Gastroesophageal sphincter (tissue), 4 donors: ENCODE results near the gene PLCG1. TPM values are rescaled to one million over a fixed set of nuclear protein-coding genes. Genes with fewer than 3 reads are reported as not detected.
A peak's percentile ranks its signal among the peaks of the same experiment; 100 is the strongest.

Source experiments
- ATAC-seq: fragments of 150-250 bp; one replicate; pipeline ENCODE4 v1.9.1; 2016; ENCODE audit warnings: mild to moderate bottlenecking, moderate library complexity
- H3K27ac ChIP-seq, 4 donors: fragments of 200-600 bp; sonication (generic) in 3 of 4; 1 replicate in 3 of 4; 2 replicates in 1 of 4; pipeline ENCODE4 v1.5.1; 2016 to 2019
- H3K27me3 ChIP-seq: fragments of 200-600 bp; sonication (generic); one replicate; pipeline ENCODE4 v1.5.1; 2019
- H3K36me3 ChIP-seq, 2 donors: fragments of 200-600 bp; sonication (generic); one replicate each; pipeline ENCODE4 v1.5.1; 2019; ENCODE audit warnings: control low read depth in 1 of 2
- H3K4me1 ChIP-seq, 3 donors: fragments of 200-600 bp; sonication (generic); 1 replicate in 2 of 3; 2 replicates in 1 of 3; pipeline ENCODE4 v1.5.1; 2016 to 2019; ENCODE audit warnings: control low read depth in 2 of 3
- H3K4me3 ChIP-seq, 2 donors: fragments of 200-600 bp; sonication (generic); one replicate each; pipeline ENCODE4 v1.5.1; 2019; ENCODE audit warnings: mild to moderate bottlenecking in 1 of 2, moderate library complexity in 1 of 2
- H3K9me3 ChIP-seq, 3 donors: fragments of 200-600 bp; sonication (generic); one replicate each; pipeline ENCODE4 v1.5.1; 2017 to 2019; ENCODE audit warnings: control low read depth in 2 of 3
- CTCF ChIP-seq, 4 experiments: fragments of 200-600 bp in 2 of 4; fragments of 450-650 bp in 2 of 4; sonication (generic) in 1 of 4; IDR thresholded peaks; one replicate each; pipeline ENCODE4 v1.5.1; 2017 to 2019; ENCODE audit warnings: antibody characterized with exemption in 4 of 4, mild to moderate bottlenecking in 2 of 4, moderate library complexity in 2 of 4
- EP300 ChIP-seq: sonication (generic); formaldehyde crosslinking; IDR thresholded peaks from one replicate; pipeline ENCODE4 v1.6.1; 2017; ENCODE audit warnings: antibody characterized with exemption, mild to moderate bottlenecking
- POLR2A ChIP-seq, 2 donors: fragments of 450-650 bp; IDR thresholded peaks; one replicate each; pipeline ENCODE4 v1.6.1; 2017; ENCODE audit warnings: antibody characterized with exemption in 2 of 2, mild to moderate bottlenecking in 2 of 2, moderate library complexity in 1 of 2
- POLR2AphosphoS5 ChIP-seq: sonication (generic); formaldehyde crosslinking; IDR thresholded peaks from one replicate; pipeline ENCODE4 v1.6.1; 2017; ENCODE audit warnings: antibody characterized with exemption
- WGBS, 2 donors: methylation state at CpG; one replicate each; pipeline ENCODE4 v1.1.5; 2018; ENCODE audit warnings: low coverage in 1 of 2; 5-methylcytosine and 5-hydroxymethylcytosine counted together
- total RNA-seq, 4 donors: library from RNA; depleted of rRNA; stranded (reverse); fragments of >200 nt; gene quantifications; one replicate each; pipeline ENCODE4 v1.1.0, GENCODE V29; 2016

PLCG1 gene
- total RNA-seq, 4 donors from 2014 or later: 42.3 to 173 (median 94.7) TPM

GRCh38 chr20:41174373-41174772 is 37.0 kb downstream of the PLCG1 start:
- WGBS, 2 donors: 80% methylated on average over 3 of the region's 10 CpGs; no CpG with 5 or more reads in 1 of the 2 donors
- H3K4me3 ChIP-seq: no peak overlapping the region
- TF ChIP-seq CTCF (IDR thresholded peaks at IDR 0.05) (no peak), EP300 (no peak), POLR2A (IDR thresholded peaks at IDR 0.05) (no peak), POLR2AphosphoS5 (no peak)
- peaks cover 0 to 57% of the 10 kb centered on the region in 2 donors for H3K36me3 ChIP-seq
- peaks cover 18 to 89% (median 66%) of the 10 kb centered on the region in 3 donors for H3K4me1 ChIP-seq
- no peak for ATAC-seq
- peak overlapping the region; percentile 29 to 90 (median 84) for H3K27ac ChIP-seq
- H3K9me3 ChIP-seq: no peaks in the 10 kb centered on the region
- H3K27me3 ChIP-seq: no peaks in the 10 kb centered on the region

GRCh38 chr20:41174782-41175181 is 37.4 kb downstream of the PLCG1 start:
- no peaks in the 10 kb centered on the region for H3K9me3 ChIP-seq
- H3K4me1 ChIP-seq: peaks cover 18 to 93% (median 66%) of the 10 kb centered on the region in 3 donors
- WGBS, 2 donors: 14 to 27% methylated on average over 1 of the region's 2 CpGs
- no peaks in the 10 kb centered on the region for H3K27me3 ChIP-seq
- no peak overlapping the region for H3K4me3 ChIP-seq
- H3K27ac ChIP-seq: peak overlapping the region; percentile 29 to 90 (median 84)
- no peak for TF ChIP-seq CTCF (IDR thresholded peaks at IDR 0.05)
- no peak for TF ChIP-seq EP300
- peak; percentile 12 for TF ChIP-seq POLR2AphosphoS5
- TF ChIP-seq POLR2A (IDR thresholded peaks at IDR 0.05): no peak
- ATAC-seq: no peak
- peaks cover 0 to 53% of the 10 kb centered on the region in 2 donors for H3K36me3 ChIP-seq

GRCh38 chr20:41175201-41175651 is 37.9 kb downstream of the PLCG1 start:
- peaks cover 0 to 53% of the 10 kb centered on the region in 2 donors for H3K36me3 ChIP-seq
- 60 to 92% methylated on average over 1 to 2 of the region's 4 CpGs for WGBS, 2 donors
- no peak for ATAC-seq
- peak overlapping the region; percentile 29 to 90 (median 84) for H3K27ac ChIP-seq
- H3K27me3 ChIP-seq: no peaks in the 10 kb centered on the region
- TF ChIP-seq EP300 (no peak), CTCF (IDR thresholded peaks at IDR 0.05) (no peak)
- no peaks in the 10 kb centered on the region for H3K9me3 ChIP-seq
- peaks cover 18 to 98% (median 66%) of the 10 kb centered on the region in 3 donors for H3K4me1 ChIP-seq
- H3K4me3 ChIP-seq: no peak overlapping the region

- Histone ChIP-seq H3K4me3 (no peak overlapping the region), H3K36me3 (peaks cover 0 to 52% of the 10 kb centered on the region in 2 donors), H3K4me1 (peaks cover 18 to 98% (median 66%) of the 10 kb centered on the region in 3 donors), H3K27ac (peak overlapping the region; percentile 29 to 90 (median 84)), H3K27me3 (no peaks in the 10 kb centered on the region), H3K9me3 (no peaks in the 10 kb centered on the region)
- TF ChIP-seq POLR2AphosphoS5 (no peak), POLR2A (IDR thresholded peaks at IDR 0.05) (no peak), CTCF (IDR thresholded peaks at IDR 0.05) (no peak)
- 83 to 86% methylated on average over 4 to 5 of the region's 7 CpGs for WGBS, 2 donors
- ATAC-seq: no peak
Measured at GRCh38 chr20:41175727-41176330, 38.5 kb downstream of the PLCG1 start.
